ENCODE results near the gene ATP6AP1.
A peak's percentile ranks its signal among the peaks of the same experiment; 100 is the strongest.

The ATP6AP1 gene

DNA sequence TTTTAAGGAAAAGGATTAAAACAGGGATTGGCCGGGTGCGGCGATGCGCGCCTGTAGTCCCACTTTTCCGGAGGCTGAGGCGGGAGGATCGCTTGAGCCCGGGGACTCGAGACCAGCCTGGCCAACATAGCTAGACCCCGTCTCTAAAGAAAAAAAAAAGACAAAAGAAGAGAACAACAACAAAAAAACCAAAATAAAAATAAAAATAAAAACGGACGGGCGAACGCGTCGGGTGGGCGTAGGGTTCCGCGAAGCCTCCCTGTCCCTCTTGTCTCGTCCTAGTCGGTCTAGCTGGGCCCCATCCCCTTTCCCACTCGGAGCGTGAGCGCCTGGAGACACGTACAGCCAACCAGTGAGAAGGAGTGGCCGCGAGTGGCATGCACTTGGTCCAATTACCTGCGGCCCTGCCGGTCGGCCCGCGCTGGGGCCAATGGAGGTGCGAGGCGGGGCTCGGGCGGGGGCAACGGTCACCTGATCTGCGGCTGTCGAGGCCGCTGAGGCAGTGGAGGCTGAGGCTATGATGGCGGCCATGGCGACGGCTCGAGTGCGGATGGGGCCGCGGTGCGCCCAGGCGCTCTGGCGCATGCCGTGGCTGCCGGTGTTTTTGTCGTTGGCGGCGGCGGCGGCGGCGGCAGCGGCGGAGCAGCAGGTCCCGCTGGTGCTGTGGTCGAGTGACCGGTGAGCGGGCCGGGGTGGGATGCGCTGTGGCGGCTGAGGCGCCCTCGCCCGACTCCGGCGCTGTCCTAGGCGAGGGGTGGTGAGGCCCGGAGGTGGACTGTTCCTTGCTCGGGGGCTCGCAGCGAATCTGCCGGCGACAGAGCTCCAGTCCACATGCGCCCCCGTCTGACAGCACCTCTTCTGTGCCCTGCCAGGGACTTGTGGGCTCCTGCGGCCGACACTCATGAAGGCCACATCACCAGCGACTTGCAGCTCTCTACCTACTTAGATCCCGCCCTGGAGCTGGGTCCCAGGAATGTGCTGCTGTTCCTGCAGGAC lies at the start of gene ATP6AP1:
ATP6AP1 (plus strand) TSS at position 502 of the 996 bp plus-strand sequence; CDS start at position 518, 16 bp downstream.
- Histone ChIP-seq H3K27me3 (ENCODE audit: insufficient read depth, poor library complexity, severe bottlenecking) (no peaks in the 10 kb centered on the region), H3K4me3 (ENCODE audit: severe bottlenecking) (peak within 1 kb of the TSS; percentile 68), H3K4me1 (ENCODE audit: insufficient read depth, poor library complexity, severe bottlenecking) (no peaks in the 10 kb centered on the region), H3K36me3 (ENCODE audit: low read depth) (no peaks in the 10 kb centered on the region), H3K9me3 (ENCODE audit: severe bottlenecking) (no peaks in the 10 kb centered on the region), H3K27ac (ENCODE audit: poor library complexity, severe bottlenecking) (peak within 1 kb of the TSS; percentile 24)
- peak; percentile 89 for DNase-seq (ENCODE audit: low spot score)
- TF ChIP-seq, protein P1, sequence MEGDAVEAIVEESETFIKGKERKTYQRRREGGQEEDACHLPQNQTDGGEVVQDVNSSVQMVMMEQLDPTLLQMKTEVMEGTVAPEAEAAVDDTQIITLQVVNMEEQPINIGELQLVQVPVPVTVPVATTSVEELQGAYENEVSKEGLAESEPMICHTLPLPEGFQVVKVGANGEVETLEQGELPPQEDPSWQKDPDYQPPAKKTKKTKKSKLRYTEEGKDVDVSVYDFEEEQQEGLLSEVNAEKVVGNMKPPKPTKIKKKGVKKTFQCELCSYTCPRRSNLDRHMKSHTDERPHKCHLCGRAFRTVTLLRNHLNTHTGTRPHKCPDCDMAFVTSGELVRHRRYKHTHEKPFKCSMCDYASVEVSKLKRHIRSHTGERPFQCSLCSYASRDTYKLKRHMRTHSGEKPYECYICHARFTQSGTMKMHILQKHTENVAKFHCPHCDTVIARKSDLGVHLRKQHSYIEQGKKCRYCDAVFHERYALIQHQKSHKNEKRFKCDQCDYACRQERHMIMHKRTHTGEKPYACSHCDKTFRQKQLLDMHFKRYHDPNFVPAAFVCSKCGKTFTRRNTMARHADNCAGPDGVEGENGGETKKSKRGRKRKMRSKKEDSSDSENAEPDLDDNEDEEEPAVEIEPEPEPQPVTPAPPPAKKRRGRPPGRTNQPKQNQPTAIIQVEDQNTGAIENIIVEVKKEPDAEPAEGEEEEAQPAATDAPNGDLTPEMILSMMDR (IDR thresholded peaks at IDR 0.05; ENCODE audit: poor library complexity, severe bottlenecking) = no peak
- peak; percentile 100 for ATAC-seq (ENCODE audit: low read depth)

DNA sequence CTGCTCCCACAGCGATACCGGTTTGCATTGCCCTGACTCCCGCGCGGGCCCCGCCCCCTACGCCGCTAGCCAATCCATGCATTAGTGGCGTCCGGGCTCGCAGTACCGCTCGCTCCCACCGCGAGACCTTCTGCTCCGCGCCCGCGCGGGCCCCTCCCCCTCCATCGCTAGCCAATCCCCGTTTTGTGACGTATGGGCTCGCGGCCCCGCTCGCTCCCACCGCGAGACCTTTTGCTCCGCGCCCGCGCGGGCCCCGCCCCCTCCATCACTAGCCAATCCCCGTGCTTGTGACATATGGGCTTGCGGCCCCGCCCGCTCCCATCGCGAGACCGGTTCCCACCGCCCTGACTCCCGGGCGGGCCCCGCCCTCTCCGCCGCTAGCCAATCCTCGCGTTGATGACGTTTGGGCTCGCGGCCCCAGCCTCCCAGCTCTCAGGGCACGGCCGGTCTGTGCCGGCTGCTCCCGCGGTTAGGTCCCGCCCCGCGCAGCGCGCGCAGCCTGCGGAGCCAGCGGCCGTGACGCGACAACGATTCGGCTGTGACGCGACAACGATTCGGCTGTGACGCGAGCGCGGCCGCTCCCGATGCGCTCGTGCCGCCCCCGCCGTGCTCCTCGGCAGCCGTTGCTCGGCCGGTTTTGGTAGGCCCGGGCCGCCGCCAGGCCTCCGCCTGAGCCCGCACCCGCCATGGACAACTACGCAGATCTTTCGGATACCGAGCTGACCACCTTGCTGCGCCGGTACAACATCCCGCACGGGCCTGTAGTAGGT lies 49.5 kb upstream of the ATP6AP1 start, which contains the start of gene EMD:
EMD (plus strand) TSS at position 497 of the 770 bp plus-strand sequence; CDS start at position 687, 190 bp downstream.
- DNase-seq (ENCODE audit: low spot score) (peak; percentile 97), ATAC-seq (ENCODE audit: low read depth) (peak; percentile 77)
- Histone ChIP-seq H3K36me3 (ENCODE audit: low read depth) (peaks cover 24% of the 10 kb centered on the region), H3K27ac (ENCODE audit: poor library complexity, severe bottlenecking) (peak within 1 kb of the TSS; percentile 83), H3K9me3 (ENCODE audit: severe bottlenecking) (no peaks in the 10 kb centered on the region), H3K27me3 (ENCODE audit: insufficient read depth, poor library complexity, severe bottlenecking) (no peaks in the 10 kb centered on the region), H3K4me3 (ENCODE audit: severe bottlenecking) (peak within 1 kb of the TSS; percentile 87), H3K4me1 (ENCODE audit: insufficient read depth, poor library complexity, severe bottlenecking) (peaks cover 8% of the 10 kb centered on the region)
- TF ChIP-seq, protein P1 (IDR thresholded peaks at IDR 0.05; ENCODE audit: poor library complexity, severe bottlenecking) = no peak

DNA sequence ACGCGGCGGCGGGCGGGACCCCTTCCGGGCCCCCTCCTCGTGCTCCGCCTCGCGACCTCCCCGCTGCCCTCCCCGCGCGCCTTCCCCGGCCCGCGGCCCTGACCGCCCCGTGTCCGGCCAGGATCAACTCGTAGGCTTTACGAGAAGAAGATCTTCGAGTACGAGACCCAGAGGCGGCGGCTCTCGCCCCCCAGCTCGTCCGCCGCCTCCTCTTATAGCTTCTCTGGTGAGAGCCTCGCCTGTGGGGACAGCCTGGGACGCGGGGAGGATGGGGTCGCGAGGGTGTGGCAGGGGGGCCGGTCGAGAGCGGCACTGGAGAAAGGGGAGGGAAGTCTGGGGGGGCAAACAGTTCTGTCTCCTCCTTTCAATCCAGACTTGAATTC lies 48.9 kb upstream of the ATP6AP1 start:
- DNase-seq (ENCODE audit: low spot score) (no peak), ATAC-seq (ENCODE audit: low read depth) (no peak)
- Histone ChIP-seq H3K4me1 (ENCODE audit: insufficient read depth, poor library complexity, severe bottlenecking) (peaks cover 8% of the 10 kb centered on the region), H3K27ac (ENCODE audit: poor library complexity, severe bottlenecking) (peak overlapping the region; percentile 76), H3K9me3 (ENCODE audit: severe bottlenecking) (no peaks in the 10 kb centered on the region), H3K27me3 (ENCODE audit: insufficient read depth, poor library complexity, severe bottlenecking) (no peaks in the 10 kb centered on the region), H3K4me3 (ENCODE audit: severe bottlenecking) (peak overlapping the region; percentile 87), H3K36me3 (ENCODE audit: low read depth) (peaks cover 24% of the 10 kb centered on the region)
- TF ChIP-seq, protein P1 (IDR thresholded peaks at IDR 0.05; ENCODE audit: poor library complexity, severe bottlenecking) = no peak

DNA sequence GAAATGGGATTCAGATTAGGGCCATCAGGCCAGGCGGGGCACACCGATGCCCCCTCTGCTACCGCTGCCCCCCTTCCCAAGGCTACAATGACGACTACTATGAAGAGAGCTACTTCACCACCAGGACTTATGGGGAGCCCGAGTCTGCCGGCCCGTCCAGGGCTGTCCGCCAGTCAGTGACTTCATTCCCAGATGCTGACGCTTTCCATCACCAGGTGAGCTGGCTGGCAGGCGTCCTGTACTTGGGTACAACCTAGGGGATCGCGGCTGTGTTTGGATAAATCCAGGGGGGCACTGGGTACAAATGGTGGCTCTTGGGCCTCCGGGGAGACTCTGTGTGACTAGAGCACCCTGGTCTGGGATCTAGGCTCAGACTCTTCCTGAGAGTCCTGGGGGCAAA lies 48.3 kb upstream of the ATP6AP1 start:
- H3K4me1 ChIP-seq (ENCODE audit: insufficient read depth, poor library complexity, severe bottlenecking) = peaks cover 8% of the 10 kb centered on the region
- H3K27ac ChIP-seq (ENCODE audit: poor library complexity, severe bottlenecking) = peak overlapping the region; percentile 76
- H3K9me3 ChIP-seq (ENCODE audit: severe bottlenecking) = no peaks in the 10 kb centered on the region
- H3K27me3 ChIP-seq (ENCODE audit: insufficient read depth, poor library complexity, severe bottlenecking) = no peaks in the 10 kb centered on the region
- ATAC-seq (ENCODE audit: low read depth) (no peak), DNase-seq (ENCODE audit: low spot score) (no peak)
- H3K36me3 ChIP-seq (ENCODE audit: low read depth) = peaks cover 24% of the 10 kb centered on the region
- peak overlapping the region; percentile 87 for H3K4me3 ChIP-seq (ENCODE audit: severe bottlenecking)
- TF ChIP-seq, protein P1 (IDR thresholded peaks at IDR 0.05; ENCODE audit: poor library complexity, severe bottlenecking) = no peak

Measured in RWPE2 (cell line).